Endothelial cell of umbilical vein (primary cell): ENCODE results near the gene ZNF837. TPM values are rescaled to one million over a fixed set of nuclear protein-coding genes. Genes with fewer than 3 reads are reported as not detected.
A peak's percentile ranks its signal among the peaks of the same experiment; 100 is the strongest.

ENCODE experiments used
- BruUV-seq: library from RNA; stranded (reverse); fragments of 400-500 nt; replicated peaks from 2 replicates; lab custom pipeline; 2021; lab: Mats Ljungman, UMichigan
- CTCF ChIA-PET: fragments of 300-600, 350-600 bp; sonication (Branson Sonifier 250); formaldehyde crosslinking; loops from one replicate; lab custom pipeline; 2021; ENCODE audit warnings: antibody characterized with exemption, inconsistent platforms; lab: Charles Lee
- POLR2A ChIA-PET: fragments of 300-600, 350-600 bp; sonication (Branson Sonifier 250); formaldehyde crosslinking; loops from one replicate; lab custom pipeline; 2021; ENCODE audit warnings: antibody characterized with exemption, inconsistent platforms; lab: Charles Lee
- DNase-seq: peaks from one replicate; pipeline ENCODE4 v3.0.0-alpha.2; 2011; ENCODE audit warnings: low read depth, low spot score
- FAIRE-seq: peaks from 2 replicates; lab custom pipeline; 2011; peaks lifted over from hg19 to GRCh38; lab: Jason Lieb, UNC
- H2AFZ ChIP-seq: 2 replicates; pipeline ENCODE4 v1.6.0; 2012; ENCODE audit warnings: low read depth, low read length, control low read depth, inconsistent platforms
- H3K27ac ChIP-seq: 2 replicates; pipeline ENCODE4 v1.5.1; 2011; ENCODE audit warnings: low read depth, mild to moderate bottlenecking, control low read depth, low read length, moderate library complexity; ENCODE audit not compliant: insufficient read depth
- H3K27me3 ChIP-seq, 2 experiments: 2 replicates each; pipeline versions ENCODE4 v1.6.0 to v1.6.1; 2011; ENCODE audit warnings: low read length in 2 of 2, mixed read lengths in 1 of 2; ENCODE audit not compliant: control insufficient read depth in 2 of 2, insufficient read depth in 2 of 2
- H3K36me3 ChIP-seq, 2 experiments: 2 replicates in 1 of 2; 3 replicates in 1 of 2; pipeline ENCODE4 v1.5.1; 2011; ENCODE audit warnings: low read length in 2 of 2, mild to moderate bottlenecking in 1 of 2, moderate library complexity in 1 of 2; ENCODE audit not compliant: control insufficient read depth in 2 of 2, insufficient read depth in 2 of 2; ENCODE audit errors: extremely low read depth in 1 of 2
- H3K4me1 ChIP-seq: 3 replicates; pipeline ENCODE4 v1.5.1; 2011; ENCODE audit warnings: mild to moderate bottlenecking, low read length; ENCODE audit not compliant: control insufficient read depth, insufficient read depth; ENCODE audit errors: extremely low read depth
- H3K4me2 ChIP-seq: 2 replicates; pipeline ENCODE4 v1.6.1; 2011; ENCODE audit warnings: low read length, control low read depth, mixed read lengths; ENCODE audit not compliant: insufficient read depth
- H3K4me3 ChIP-seq, 3 experiments: fragments of 200-600 bp in 1 of 3; sonication (generic), shearing (Covaris generic) in 1 of 3; replicated peaks in 1 of 3; 2 replicates each; pipeline ENCODE4 v1.5.1; 2011 to 2016; ENCODE audit warnings: control low read depth in 3 of 3, low read length in 3 of 3, mild to moderate bottlenecking in 2 of 3, inconsistent platforms in 1 of 3, low read depth in 1 of 3, moderate library complexity in 1 of 3; ENCODE audit not compliant: insufficient read depth in 1 of 3
- H3K79me2 ChIP-seq: 2 replicates; pipeline ENCODE4 v1.6.0; 2012; ENCODE audit warnings: low read length, inconsistent platforms; ENCODE audit not compliant: control insufficient read depth, insufficient read depth
- H3K9ac ChIP-seq: replicated peaks from 2 replicates; pipeline ENCODE3; 2011; ENCODE audit warnings: low read length, control low read depth; ENCODE audit not compliant: insufficient read depth; ENCODE audit errors: extremely low read depth
- H3K9me1 ChIP-seq: replicated peaks from 3 replicates; pipeline ENCODE4 v1.6.0; 2011; ENCODE audit warnings: mild to moderate bottlenecking, low read length; ENCODE audit not compliant: control insufficient read depth, insufficient read depth; ENCODE audit errors: extremely low read depth
- H3K9me3 ChIP-seq: replicated peaks from 2 replicates; pipeline ENCODE4 v1.5.1; 2012; ENCODE audit warnings: low read length, inconsistent platforms; ENCODE audit not compliant: control insufficient read depth, insufficient read depth
- H4K20me1 ChIP-seq: replicated peaks from 2 replicates; pipeline ENCODE3; 2011; ENCODE audit warnings: mild to moderate bottlenecking, low read length; ENCODE audit not compliant: control insufficient read depth, insufficient read depth; ENCODE audit errors: extremely low read depth
- CTCF ChIP-seq, 2 donors: IDR thresholded peaks; 1 replicate in 1 of 2; 2 replicates in 1 of 2; pipeline ENCODE4 v1.5.1; 2011; ENCODE audit warnings: low read length in 2 of 2, mild to moderate bottlenecking in 2 of 2, moderate library complexity in 2 of 2, control low read depth in 1 of 2, inconsistent platforms in 1 of 2, low read depth in 1 of 2; ENCODE audit not compliant: insufficient read depth in 1 of 2; ENCODE audit errors: extremely low read depth in 1 of 2
- EZH2 ChIP-seq: IDR thresholded peaks from 2 replicates; pipeline ENCODE4 v1.6.1; 2012; ENCODE audit warnings: borderline replicate concordance, low read depth, mild to moderate bottlenecking, moderate library complexity, low read length, inconsistent platforms; ENCODE audit not compliant: severe bottlenecking
- FOS ChIP-seq: IDR thresholded peaks from 2 replicates; pipeline ENCODE4 v1.6.1; 2011; ENCODE audit warnings: mild to moderate bottlenecking, low read length, moderate library complexity, borderline replicate concordance; ENCODE audit not compliant: insufficient read depth
- GATA2 ChIP-seq: IDR thresholded peaks from 2 replicates; pipeline ENCODE4 v1.7.0; 2011; ENCODE audit warnings: low read depth, mild to moderate bottlenecking, moderate library complexity, mixed read lengths, low read length; ENCODE audit not compliant: insufficient read length, insufficient read depth
- JUN ChIP-seq: IDR thresholded peaks from 2 replicates; pipeline ENCODE4 v1.6.1; 2011; ENCODE audit warnings: borderline replicate concordance, low read depth; ENCODE audit not compliant: insufficient read length, insufficient read depth
- MAX ChIP-seq: IDR thresholded peaks from 2 replicates; pipeline ENCODE4 v1.6.1; 2011; ENCODE audit not compliant: insufficient read depth, insufficient read length
- MYC ChIP-seq: IDR thresholded peaks from one replicate; pipeline ENCODE4 v1.6.1; 2011; ENCODE audit warnings: mild to moderate bottlenecking, low read depth, low read length
- POLR2A ChIP-seq: IDR thresholded peaks from 2 replicates; pipeline ENCODE4 v1.6.1; 2012; ENCODE audit warnings: low read depth, mild to moderate bottlenecking, control low read depth, low read length
- POLR2AphosphoS5 ChIP-seq: IDR thresholded peaks from 2 replicates; pipeline ENCODE4 v1.6.1; 2012; ENCODE audit warnings: low read depth, mild to moderate bottlenecking, control low read depth, low read length, moderate library complexity; ENCODE audit not compliant: insufficient read depth
- dilution Hi-C: fragments of 300-500 bp; cut with MboI; formaldehyde crosslinking; loops from one replicate; pipeline ENCODE4 v1.15.0; 2019; ENCODE audit warnings: low sequenced_read_pairs; ENCODE audit not compliant: extremely low pct_ligation_motif_present
- intact Hi-C: fragments of 100-400 bp; cut with micrococcal nuclease; formaldehyde crosslinking; loops from one replicate; pipeline ENCODE4 v1.10.0; 2022
- polyA plus RNA-seq, 4 experiments: library from polyadenylated mRNA; depleted of rRNA in 3 of 4; stranded (reverse) in 3 of 4; unstranded in 1 of 4; fragments of >200 nt; gene quantifications; 2 replicates each; pipeline versions ENCODE4 v1.2.1 to v1.2.3, GENCODE V29; 2011 to 2012; ENCODE audit warnings: missing spikeins in 1 of 4
- total RNA-seq: library from RNA; stranded (reverse); gene quantifications from 2 replicates; pipeline ENCODE4 v1.2.3, GENCODE V29; 2021

The ZNF837 gene
- total and polyA plus RNA-seq, 2 donors (not counting 3 experiments of a cell fraction or from before 2014, with no cell fraction given) = 1.4 to 1.6 TPM

GRCh38 chr19:58328999-58329398 is 51.8 kb downstream of the ZNF837 start:
- H3K4me1 ChIP-seq = peaks cover 12% of the 10 kb centered on the region
- no peaks in the 10 kb centered on the region for H3K9me3 ChIP-seq
- H2AFZ ChIP-seq = no peak overlapping the region
- no peak overlapping the region for H3K9ac ChIP-seq
- H3K4me3 ChIP-seq = no peak overlapping the region
- no peaks in the 10 kb centered on the region for H3K27me3 ChIP-seq
- CTCF ChIA-PET = no interaction called here
- no peaks in the 10 kb centered on the region for H4K20me1 ChIP-seq
- no peak for DNase-seq
- dilution Hi-C loops = no loop called here
- H3K9me1 ChIP-seq = no peaks in the 10 kb centered on the region
- intact Hi-C loops = no loop called here
- no peak overlapping the region for H3K27ac ChIP-seq
- peaks cover 18% of the 10 kb centered on the region for H3K79me2 ChIP-seq
- BruUV-seq = no TSS peak
- H3K4me2 ChIP-seq = no peak overlapping the region
- POLR2A ChIA-PET = no interaction called here
- no peak for FAIRE-seq
- H3K36me3 ChIP-seq = no peaks in the 10 kb centered on the region
- peak in 1 of 2 donors; percentile 6 for TF ChIP-seq CTCF (IDR thresholded peaks at IDR 0.05; ENCODE audit: extremely low read depth in 1 of 2, insufficient read depth in 1 of 2, low read depth in 1 of 2, low read length in 2 of 2)
- no peak for TF ChIP-seq MAX

GRCh38 chr19:58326914-58327726 is 53.7 kb downstream of the ZNF837 start, which contains the start of gene ZSCAN22:
Gene ZSCAN22 (plus strand): TSS chr19:58326994. CDS start chr19:58334803, 7,809 bp downstream.
- peak within 1 kb of the TSS; percentile 67 for H2AFZ ChIP-seq
- peak; percentile 99 for FAIRE-seq

More at GRCh38 chr19:58326914-58327726, 53.7 kb downstream of the ZNF837 start, which contains the start of gene ZSCAN22:
- POLR2A ChIA-PET = interaction anchor here (0.6 kb wide), 1 partner anchor 17 kb away, joined by 5 read pairs; no protein-coding TSS in a partner anchor
- no peaks in the 10 kb centered on the region for H3K36me3 ChIP-seq
- H3K9ac ChIP-seq = peak within 1 kb of the TSS; percentile 53
- no peaks in the 10 kb centered on the region for H4K20me1 ChIP-seq
- peak; percentile 96 for DNase-seq
- CTCF ChIA-PET = interaction anchor here (0.7 to 1.4 kb wide), 5 partner anchors 9 to 109 kb away, joined by 3 to 5 read pairs (median 3); partner anchors contain the start of genes ZNF497 and ZNF544
- H3K4me3 ChIP-seq = peak within 1 kb of the TSS; percentile 3 to 63 (median 56)
- intact Hi-C loops = loop anchor here (1.0 to 2.0 kb wide), 9 partner anchors 22 to 192 kb away; partner anchors contain the start of genes ERVK3-1, ZBTB45, ZNF132 and ZNF497
- no peaks in the 10 kb centered on the region for H3K27me3 ChIP-seq
- dilution Hi-C loops = no loop called here
- H3K27ac ChIP-seq = peak within 1 kb of the TSS; percentile 1
- peaks cover 12% of the 10 kb centered on the region for H3K4me1 ChIP-seq
- TSS peak; percentile 44 for BruUV-seq
- H3K9me1 ChIP-seq = no peaks in the 10 kb centered on the region
- TF ChIP-seq MYC (peak; percentile 98), FOS (no peak), GATA2 (no peak), MAX (peak; percentile 50), EZH2 (no peak), POLR2A (peak; percentile 76), POLR2AphosphoS5 (peak; percentile 64), JUN (no peak), CTCF (IDR thresholded peaks at IDR 0.05; ENCODE audit: extremely low read depth in 1 of 2, insufficient read depth in 1 of 2, low read depth in 1 of 2, low read length in 2 of 2) (no peak)
- H3K4me2 ChIP-seq = peak within 1 kb of the TSS; percentile 74
- no peaks in the 10 kb centered on the region for H3K9me3 ChIP-seq
- peaks cover 18% of the 10 kb centered on the region for H3K79me2 ChIP-seq
